OCI-M1 (cell line): ENCODE measurements around the gene PHACTR1.

Experiments used
- DNase-seq: peaks from one replicate; lab custom pipeline; 2025; lab: John Stamatoyannopoulos, UW

PHACTR1 gene

DNA sequence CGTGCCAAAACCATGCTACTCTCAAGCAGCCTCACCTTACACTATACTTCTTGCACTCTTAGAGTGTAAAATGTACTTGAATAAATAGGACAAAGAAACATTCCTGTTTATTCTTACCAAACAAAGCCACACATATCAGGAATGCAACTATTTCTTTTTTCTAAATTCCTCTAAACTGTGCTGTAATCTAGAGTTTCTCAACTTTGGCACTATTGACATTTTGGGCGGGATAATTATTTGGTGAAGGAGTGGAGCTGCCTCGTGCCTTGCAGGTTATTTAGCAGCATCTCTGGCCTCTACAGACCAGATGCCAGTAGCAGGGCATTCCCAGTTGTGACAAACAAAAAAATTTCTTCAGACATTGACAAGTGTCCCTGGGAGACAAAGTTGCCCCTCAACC lies 86.9 kb downstream of the PHACTR1 start:
- no peak for DNase-seq

DNA sequence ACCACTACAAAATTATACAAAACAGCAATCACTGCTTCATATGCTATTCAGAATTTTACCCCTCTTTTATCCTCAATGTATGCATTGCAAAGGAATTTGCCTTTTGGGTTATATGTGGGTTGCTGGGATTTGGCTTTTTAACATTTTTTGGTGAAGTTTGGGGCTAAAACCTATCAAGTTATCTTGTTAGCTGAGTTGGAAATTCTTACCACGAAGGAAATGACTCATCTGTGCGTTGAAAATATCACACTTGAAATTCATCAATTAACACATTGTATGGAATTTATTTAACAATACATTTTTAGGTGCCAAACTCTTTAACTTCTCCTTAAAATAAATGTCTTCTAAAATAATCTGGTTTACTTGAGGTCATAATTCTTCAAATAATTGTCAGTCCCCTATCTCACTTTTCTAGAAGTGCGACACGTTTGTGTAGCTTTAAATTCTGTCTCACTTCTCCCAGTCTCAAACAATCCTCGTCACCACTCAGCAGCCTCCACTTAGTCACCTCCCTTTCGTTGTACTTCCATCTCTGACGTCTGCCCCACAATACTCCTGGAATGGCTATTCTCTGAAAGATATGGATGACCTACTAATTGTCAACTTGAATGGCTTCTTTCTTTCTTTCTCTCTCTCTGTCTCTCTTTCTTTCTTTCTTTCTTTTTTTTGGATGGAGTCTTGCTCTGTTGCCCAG lies 88.5 kb downstream of the PHACTR1 start:
- peak; percentile 10 for DNase-seq

DNA sequence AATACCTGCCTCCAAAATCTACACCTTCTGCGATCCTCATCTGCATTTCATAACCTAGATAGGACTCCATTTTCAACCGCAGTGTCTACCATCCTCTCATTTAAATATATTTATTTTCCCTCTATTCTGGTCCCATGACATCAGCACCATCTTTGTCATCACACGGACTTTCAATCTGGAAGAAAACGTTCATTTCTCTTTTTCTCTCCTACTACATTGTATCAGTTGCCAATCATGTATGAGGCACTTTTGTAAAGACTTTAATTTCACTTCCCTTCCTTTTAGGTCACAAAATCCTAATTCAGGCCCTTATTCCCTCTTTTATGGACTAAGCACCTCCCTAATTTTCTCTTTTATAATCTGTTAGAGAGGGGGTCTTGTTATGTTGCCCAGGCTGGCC lies 89.6 kb downstream of the PHACTR1 start:
- DNase-seq, result no peak

DNA sequence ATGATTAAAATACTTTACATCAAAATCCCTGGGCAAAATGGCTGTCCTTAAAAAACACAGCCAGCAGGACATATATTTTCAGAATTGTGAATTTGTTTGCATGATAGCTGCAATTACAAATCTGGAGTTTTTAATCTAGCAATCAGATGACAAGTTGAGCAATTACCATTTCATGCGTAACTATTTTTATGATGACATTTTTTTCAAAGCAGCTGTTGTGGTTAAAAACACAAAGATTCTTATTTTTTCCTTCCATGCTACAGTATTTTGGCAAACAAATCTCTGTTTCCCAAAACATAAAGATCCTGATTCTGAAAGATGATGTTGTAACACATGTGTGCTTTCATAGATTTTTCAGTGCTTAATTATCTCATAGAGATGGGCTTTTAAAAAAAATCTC lies 90.2 kb downstream of the PHACTR1 start:
- no peak for DNase-seq

DNA sequence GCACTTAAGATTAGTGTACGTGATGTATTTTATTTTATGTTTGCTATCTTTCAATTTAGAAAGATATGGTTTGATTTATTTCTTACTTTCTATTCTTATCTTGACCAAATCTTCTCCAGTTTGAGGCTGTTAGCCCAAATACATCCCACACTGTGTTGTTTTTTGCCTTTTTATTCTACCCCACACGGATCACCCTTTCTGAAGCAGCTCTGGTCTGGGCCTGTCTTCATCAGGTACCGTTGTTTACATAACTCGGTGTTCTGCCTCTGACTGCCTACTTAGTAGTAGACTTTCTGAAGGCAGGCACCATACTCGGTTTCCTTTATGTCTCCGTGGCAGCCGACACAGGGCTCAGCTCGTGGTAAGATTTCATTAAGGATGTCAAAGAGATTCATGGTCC lies 95.0 kb downstream of the PHACTR1 start:
- no peak for DNase-seq

DNA sequence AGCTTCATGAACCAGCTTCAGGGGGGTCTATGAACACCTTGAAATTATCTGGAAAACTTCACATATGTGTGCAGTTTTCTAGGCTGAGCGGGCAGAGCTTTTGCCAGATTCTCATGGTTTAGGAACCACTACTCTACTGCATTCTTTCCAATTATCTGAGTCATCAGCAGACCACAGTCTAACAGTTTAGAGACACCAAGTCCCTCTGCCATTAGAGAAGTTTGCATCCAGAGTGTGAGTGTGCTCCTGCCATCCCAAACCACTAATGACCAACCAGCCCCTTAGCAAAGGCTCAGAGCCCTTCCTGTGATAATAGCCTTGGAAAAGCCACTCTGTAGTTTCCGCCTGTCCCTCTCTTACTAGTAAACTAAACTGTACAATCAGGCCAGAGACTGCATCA lies 96.8 kb downstream of the PHACTR1 start:
- DNase-seq, result no peak

DNA sequence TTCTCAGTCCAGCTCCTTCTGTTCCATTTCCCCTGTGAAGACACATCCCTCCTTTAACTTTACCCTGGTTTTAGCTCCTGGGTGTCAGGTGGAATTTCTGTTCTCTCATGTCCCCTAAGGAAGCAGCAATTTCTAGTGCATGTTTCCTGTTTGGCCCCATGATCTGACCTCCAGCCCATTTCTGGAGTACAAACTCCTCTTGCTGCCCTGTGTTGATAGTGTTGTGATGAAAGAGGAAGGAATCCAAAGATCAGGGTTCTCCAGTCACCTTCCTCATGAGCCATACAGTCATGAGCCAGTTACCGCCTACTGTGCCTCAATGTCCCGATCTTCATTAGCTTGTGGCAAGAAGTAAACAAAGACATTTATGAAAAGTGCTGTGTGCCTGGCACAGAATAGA lies 97.4 kb downstream of the PHACTR1 start:
- no peak for DNase-seq

DNA sequence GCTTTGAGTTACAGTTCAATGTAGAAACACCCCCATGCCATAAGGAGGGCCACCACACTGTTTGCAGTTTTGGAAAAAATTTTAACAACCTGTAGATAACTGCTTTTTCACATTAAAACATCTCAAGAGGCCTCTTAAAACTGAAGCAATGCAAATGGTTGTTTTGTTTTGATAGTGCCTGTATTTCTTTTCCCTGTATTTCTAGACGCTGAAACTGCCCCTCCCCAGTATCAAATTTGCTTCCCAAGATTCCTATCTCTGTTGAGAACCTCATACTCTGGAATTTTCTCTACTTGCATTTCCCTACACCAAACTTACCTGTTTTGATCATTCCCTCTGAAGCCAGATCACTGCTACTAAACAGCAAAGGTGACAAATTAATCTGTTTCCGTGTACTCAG lies 98.5 kb downstream of the PHACTR1 start:
- no peak for DNase-seq

DNA sequence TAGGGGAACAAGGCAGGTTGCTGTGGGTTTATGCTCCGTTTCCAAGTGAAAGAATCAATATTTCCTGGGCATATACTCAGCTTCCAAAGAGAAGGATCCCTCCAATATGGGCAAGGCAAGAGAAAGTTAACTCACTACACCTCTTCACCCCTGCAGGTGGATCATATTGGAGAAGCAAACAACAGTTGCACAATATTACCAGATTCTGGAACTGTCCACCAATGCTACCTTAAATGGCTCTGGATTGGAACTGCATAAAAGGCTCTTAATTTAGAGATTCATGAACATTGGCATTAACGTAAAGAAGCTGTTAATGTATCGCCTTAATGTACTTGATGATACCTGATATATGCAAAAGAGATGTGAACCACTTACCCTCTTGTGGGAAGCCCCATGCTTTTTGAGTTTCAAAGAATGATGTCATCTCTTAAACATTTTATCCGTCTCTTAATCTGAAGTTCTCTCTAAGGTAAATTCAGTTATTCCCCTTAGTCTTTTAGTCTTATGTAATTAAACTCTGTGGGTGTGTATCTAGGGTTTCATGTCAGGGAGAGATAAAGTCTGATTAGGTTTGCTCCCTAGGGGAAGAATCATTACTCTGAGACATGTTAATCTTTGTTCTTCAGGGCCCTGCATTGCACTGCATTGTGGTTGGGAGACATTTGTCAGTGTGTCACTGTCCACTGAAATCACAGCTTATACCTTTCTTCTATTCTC lies 99.5 kb downstream of the PHACTR1 start:
- peak; percentile 10 for DNase-seq

DNA sequence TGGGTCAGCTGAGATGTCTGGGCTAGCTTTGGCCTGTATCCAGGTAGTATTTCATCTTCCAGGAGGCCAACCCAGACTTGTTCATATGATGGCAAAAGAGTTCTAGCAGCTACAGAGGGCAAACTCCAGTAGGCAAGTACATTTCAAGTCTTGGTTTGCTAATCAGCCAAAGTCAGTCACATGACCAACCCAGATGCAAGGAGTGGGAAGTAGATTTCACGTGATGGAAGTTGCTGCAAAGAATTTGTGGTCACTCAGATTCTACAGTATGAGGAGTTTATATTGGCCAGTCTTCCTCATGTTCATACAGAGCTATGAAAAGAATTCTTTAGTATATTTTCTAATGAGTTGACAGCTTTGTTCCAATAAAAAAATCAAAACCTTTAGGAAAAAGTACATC lies 101.8 kb downstream of the PHACTR1 start:
- peak; percentile 50 for DNase-seq

DNA sequence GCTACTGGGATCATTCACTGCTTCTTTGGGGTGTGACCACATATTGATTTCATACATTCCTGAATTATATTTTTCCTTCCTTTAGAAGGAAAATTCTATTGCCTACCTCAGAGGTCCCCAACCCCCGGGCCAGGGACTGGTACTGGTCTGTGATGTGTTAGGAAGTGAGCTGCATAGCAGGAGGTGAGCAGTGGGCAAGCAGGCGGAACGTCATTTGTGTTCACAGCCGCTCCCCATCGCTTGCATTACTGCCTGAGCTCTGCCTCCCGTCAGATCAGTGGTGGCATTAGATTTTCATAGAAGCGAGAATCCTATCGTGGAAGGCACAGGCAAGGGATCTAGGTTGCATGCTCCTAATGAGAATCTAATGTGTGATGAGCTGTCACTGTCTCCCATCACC lies 107.3 kb downstream of the PHACTR1 start:
- no peak for DNase-seq

DNA sequence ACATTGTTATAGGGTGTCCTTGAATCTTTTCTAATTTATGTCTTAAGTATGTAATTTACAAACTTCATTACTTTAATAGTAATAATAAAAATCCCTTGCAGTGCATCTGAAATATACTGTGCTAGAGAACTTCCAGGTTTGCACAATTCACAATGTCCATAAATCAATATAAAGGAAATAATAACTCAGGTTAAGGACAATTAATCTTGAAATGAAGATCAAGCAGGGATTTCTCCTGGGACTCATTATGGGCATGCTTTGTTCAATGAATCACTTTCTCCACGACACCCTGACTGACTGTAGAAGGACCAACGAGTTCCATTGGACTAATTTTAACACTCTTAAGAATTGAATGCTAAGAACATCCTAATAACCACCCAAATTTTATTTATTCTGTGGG lies 110.0 kb downstream of the PHACTR1 start:
- DNase-seq, result no peak

DNA sequence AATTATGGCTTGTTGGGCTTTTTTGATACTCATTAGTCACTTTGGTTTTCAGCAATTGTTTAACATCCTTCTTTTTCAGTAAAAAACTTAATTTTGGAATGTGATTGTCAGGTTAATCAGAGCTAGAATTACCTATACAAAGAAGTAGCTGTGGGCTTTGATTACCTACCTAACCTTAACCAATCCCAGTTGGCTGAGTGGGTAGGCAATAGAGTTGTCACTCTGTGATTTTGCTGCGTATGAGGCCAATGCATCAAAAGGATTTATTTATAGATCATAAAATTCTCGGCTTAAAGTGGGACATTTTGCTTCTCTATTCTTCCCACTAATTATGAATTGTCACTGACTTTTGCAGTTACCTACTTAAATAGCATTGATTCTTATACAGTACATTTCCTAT lies 111.4 kb downstream of the PHACTR1 start:
- DNase-seq, result no peak

DNA sequence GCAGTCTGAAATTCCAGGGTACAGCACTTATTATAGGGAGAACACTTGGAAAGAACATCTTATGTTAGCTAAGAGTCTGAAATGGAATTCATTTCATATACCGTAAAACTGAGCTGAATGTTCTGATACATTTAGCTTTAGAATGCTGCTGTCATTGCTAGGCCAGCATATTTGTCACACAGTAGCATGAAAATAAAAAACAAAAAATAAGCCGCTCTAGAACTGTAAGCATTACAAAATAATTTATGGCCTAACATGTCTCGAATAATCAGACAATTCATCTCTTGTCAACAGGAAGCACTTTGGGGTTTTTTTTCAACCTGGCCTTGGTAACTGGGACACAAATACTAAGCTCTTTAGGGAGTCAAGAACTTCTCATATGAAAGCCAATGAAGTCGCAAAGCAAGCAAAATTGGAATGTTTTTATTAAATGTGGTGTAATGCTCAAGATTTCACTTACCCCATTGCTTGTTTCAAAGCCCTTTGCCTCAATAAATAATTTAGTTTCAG lies 115.7 kb downstream of the PHACTR1 start:
- DNase-seq, result no peak

DNA sequence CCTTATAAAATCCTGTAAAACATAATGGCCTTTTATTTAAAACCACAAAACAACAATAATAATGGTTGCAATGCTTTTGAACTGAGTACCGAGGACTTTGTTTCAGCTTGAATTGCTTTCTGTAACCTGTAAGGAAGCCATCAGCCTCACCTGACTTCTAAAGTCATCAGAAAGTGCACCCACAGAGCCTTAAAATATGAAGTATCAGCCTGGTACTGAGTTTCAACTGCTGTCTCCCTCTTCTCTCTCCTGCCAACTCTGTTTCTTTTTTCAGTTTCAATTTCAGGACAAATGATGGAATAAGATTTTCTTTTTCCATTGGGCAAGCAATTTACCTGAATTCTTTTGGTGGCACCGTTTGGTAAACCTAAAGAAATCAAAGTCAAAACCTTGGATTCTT lies 119.4 kb downstream of the PHACTR1 start:
- DNase-seq, result no peak

DNA sequence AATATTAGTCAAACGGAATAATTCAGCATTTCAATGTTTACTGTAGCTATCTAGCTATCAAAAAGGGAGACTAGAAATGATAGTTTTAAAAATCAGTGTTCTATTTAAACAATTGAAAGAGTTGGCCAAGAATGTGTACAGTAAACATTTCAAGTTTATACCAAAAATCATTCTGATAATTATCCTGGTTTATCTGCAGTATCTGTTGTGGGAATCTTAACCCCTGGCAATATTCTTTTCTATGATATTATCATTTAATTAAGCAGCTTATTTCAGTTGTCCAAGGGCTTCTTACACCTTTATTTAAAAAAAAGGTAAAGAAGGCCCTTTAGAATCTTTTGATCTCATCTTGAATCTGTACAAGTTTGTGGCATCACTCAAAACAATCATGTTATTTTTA lies 125.1 kb downstream of the PHACTR1 start:
- no peak for DNase-seq

DNA sequence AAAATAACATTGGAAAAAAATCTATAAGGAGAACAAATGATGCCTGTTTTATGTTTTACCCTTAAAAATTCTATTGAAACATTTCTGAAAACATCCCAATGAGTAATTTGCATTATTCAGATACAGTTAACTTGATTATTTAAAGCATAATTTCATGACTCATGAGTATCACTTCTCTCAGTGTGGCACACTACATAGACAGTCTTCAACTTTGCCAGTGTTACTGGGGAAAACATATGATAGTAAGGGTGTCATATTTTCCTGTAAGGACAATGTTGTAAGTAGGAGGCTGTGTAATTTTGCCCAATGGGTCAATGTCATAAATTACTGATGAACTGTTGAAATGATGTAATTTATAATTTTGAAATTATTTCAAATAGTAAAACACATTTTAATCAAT lies 125.5 kb downstream of the PHACTR1 start:
- DNase-seq, result no peak

DNA sequence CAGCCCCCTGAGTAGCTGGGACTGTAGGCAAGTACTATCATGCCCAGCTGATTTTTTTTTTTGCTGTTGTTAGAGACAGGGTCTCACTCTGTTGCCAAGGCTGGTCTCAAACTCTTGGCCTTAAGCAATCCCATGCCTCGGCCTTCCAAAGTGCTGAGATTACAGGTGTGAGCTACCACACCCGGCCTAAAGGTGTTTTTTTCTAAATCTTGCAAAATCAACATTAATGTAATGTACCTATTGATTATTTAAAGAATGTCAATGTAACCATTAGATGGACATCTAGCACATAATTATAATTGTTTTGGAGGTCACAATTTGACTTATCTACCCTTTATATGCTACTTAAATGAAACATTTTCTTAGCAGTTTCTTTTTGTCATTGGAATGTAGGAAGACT lies 126.1 kb downstream of the PHACTR1 start:
- DNase-seq, result no peak

DNA sequence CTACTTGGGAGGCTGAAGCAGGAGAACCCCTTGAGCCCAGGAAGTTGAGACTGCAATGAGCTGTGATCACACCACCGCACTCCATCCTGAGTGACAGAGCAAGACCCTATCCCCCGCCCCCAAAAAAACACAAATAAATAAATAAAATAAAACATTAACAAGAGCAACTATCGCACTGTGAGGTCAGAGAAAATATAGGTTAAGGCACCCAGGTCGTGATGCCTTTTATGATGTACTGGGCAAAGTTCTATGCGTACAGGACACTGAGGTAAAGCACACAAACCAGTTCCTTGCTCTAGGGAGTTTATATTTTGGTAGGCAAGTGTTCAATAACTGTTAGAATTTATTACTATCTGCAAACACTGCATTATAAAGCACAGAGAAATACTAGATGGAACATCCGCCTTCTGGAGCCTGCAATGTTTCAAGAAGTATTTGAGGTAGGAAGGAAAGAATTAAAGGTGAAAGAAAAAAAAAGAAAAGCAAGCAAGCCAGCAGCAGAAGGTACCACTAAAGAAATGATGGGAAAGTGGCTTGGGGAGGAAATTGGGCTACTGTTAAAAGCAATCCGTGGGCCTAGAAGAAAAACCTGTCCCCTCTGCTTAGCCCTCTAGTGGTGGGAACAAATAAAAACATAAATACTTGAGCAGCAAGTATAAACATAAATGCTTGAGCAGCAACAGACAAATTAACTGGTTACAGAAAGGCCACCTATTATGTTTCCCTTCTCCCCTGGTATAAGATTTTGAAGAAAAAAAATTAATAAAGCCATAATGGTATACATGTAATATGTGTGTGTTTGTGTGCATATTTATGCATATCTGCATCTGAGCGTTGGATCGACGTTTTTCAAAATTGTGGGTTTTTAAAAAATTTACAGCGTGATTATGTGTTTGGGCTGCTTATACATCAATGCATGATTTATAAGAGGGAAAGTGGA lies 128.0 kb downstream of the PHACTR1 start:
- peak; percentile 37 for DNase-seq

DNA sequence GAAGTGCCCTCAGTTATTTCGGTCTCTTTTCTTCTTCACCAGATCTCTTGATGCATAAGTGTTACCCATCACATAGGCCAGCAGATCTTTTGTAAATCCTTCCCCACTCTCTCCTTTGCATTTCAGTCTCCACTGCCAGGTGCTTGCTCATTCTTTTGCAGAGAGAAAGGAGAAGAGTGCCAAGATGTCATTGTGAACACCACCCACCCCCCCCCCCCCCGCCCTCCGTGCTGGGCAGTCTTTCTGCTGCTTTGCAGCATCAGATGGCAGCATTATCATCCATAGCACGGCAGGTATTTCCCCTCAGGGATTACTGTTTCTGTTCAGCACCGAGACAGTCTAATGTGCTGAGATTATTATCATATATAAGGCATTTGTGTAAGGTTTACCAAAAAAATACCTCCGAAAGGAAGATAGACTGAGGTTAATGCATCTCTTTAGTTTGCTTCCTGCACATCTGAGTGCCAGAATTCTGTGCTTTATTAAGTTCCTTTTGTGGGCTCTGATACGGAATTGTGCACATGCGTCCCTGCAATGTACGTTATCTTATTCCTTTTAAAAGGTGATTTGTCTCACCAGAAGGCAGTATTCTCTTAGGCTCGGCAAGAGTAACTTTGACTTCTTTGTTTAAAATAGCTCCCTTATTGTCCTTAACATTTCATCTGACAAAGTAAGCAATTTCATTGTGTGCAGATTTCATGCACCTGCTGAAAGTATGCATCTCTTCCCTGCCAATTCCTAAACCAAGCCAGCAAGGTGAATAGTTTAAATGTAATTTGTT lies 128.8 kb downstream of the PHACTR1 start:
- DNase-seq, result no peak

DNA sequence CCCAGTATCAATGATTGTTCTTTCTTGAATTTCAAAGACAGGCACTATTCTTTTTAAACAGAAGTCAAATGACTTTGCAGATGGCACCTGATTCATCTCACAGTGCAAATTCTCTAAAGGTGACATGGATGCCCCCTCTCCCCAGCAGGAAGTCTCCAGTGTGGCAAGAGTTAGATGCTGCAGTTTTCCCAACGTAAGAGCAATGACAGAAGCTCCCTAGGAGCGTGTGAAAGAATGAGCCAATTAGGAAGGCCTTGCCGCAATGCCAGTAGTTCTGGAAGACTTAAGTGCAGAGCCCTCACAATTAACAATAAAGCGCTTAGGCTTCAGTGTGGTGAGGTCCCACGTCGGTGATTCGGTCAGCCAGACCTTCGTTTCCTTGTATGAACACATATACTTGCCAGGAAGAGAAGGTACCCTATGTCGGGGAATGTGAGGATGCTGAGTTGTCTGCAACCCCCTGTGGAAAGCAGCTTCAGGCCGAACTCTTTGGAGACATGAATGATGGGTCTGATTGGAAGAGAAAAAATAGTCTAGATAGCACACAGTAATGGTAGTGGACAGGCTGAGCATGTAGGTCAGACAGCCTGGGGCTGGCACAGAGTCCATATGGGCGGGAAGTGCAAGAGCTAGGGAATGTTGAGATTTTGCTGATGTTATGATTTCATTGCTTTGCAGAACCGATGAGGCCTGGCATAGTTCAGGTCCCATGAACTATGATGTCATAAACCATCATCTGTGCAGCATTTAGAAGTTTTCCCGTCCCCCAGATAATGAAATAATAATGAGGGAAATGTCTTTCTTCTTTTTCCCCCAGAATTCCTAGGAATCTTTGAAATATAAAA lies 132.6 kb downstream of the PHACTR1 start:
- DNase-seq, result no peak
